Smooth muscle cell (in vitro differentiated cells): ENCODE measurements around the gene ACP5. TPM values are rescaled to one million over a fixed set of nuclear protein-coding genes. Genes with fewer than 3 reads are reported as not detected.

ENCODE experiments used
- DNase-seq: peaks from one replicate; lab custom pipeline; 2025; ENCODE audit not compliant: unreplicated experiment; lab: John Stamatoyannopoulos, UW
- H2AFZ ChIP-seq: fragments of 200-600 bp; sonication (generic); 2 replicates; pipeline ENCODE4 v1.6.0; 2016; ENCODE audit warnings: antibody characterized with exemption, low read depth, mild to moderate bottlenecking
- H3F3A ChIP-seq: fragments of 200-600 bp; sonication (generic); 2 replicates; pipeline ENCODE4 v1.6.0; 2017; ENCODE audit warnings: antibody characterized with exemption, low read depth
- H3K27ac ChIP-seq: fragments of 200-600 bp; sonication (generic); 2 replicates; pipeline ENCODE4 v1.5.1; 2016; ENCODE audit warnings: low read depth, mild to moderate bottlenecking
- H3K27me3 ChIP-seq: fragments of 200-600 bp; sonication (generic); 2 replicates; pipeline ENCODE4 v1.6.1; 2016; ENCODE audit warnings: low read depth, mild to moderate bottlenecking
- H3K36me3 ChIP-seq: fragments of 200-600 bp; sonication (generic); 2 replicates; pipeline ENCODE4 v1.5.1; 2016; ENCODE audit warnings: low read depth
- H3K4me1 ChIP-seq: fragments of 200-600 bp; sonication (generic); 2 replicates; pipeline ENCODE4 v1.5.1; 2016; ENCODE audit warnings: low read depth
- H3K4me2 ChIP-seq: fragments of 200-600 bp; sonication (generic); 2 replicates; pipeline ENCODE4 v1.6.0; 2016; ENCODE audit warnings: mild to moderate bottlenecking
- H3K4me3 ChIP-seq: fragments of 200-600 bp; sonication (generic); 2 replicates; pipeline ENCODE4 v1.5.1; 2016; ENCODE audit warnings: mild to moderate bottlenecking
- H3K79me2 ChIP-seq: fragments of 200-600 bp; sonication (generic); 2 replicates; pipeline ENCODE4 v1.6.0; 2016; ENCODE audit warnings: low read depth, mild to moderate bottlenecking
- H3K9ac ChIP-seq: fragments of 200-600 bp; sonication (generic); 2 replicates; pipeline ENCODE4 v1.6.0; 2016; ENCODE audit warnings: low read depth
- H3K9me3 ChIP-seq: fragments of 200-600 bp; sonication (generic); replicated peaks from 2 replicates; pipeline ENCODE4 v1.5.1; 2016; ENCODE audit warnings: low read depth
- H4K20me1 ChIP-seq: fragments of 200-600 bp; sonication (generic); 2 replicates; pipeline ENCODE4 v1.6.0; 2016; ENCODE audit warnings: low read depth
- CTCF ChIP-seq: fragments of 200-600 bp; sonication (generic); IDR thresholded peaks from 2 replicates; pipeline ENCODE4 v1.5.1; 2017; ENCODE audit warnings: borderline replicate concordance, mild to moderate bottlenecking, antibody characterized with exemption; ENCODE audit not compliant: insufficient read depth, poor library complexity, severe bottlenecking
- WGBS: methylation state at CpG from one replicate; pipeline ENCODE4 v1.1.7; 2016; ENCODE audit warnings: low lambda C conversion rate; 5-methylcytosine and 5-hydroxymethylcytosine counted together
- polyA plus RNA-seq: library from polyadenylated mRNA; unstranded; fragments of >200 nt; fragmentation: Nextera tagmentation; extraction: Ambion mirVana; gene quantifications from 2 replicates; pipeline ENCODE4 v1.2.1, GENCODE V29; 2016
- total RNA-seq: library from RNA; depleted of rRNA; stranded (reverse); fragments of >200 nt; gene quantifications from 2 replicates; pipeline ENCODE4 v1.2.3, GENCODE V29; 2014

Gene ACP5
- total and polyA plus RNA-seq, 2 experiments from 2014 or later, result 1.9 TPM

GRCh38 chr19:11555246-11555645, 22.2 kb downstream of the ACP5 start:
- Histone ChIP-seq H3K9ac (no peak overlapping the region), H2AFZ (no peak overlapping the region), H3K4me1 (peaks cover 6% of the 10 kb centered on the region), H3K27me3 (no peaks in the 10 kb centered on the region), H3F3A (no peaks in the 10 kb centered on the region), H3K9me3 (no peaks in the 10 kb centered on the region), H3K27ac (no peak overlapping the region), H3K4me3 (no peak overlapping the region), H4K20me1 (peaks cover 31% of the 10 kb centered on the region), H3K4me2 (no peak overlapping the region), H3K79me2 (peaks cover 26% of the 10 kb centered on the region), H3K36me3 (no peaks in the 10 kb centered on the region)
- no peak for TF ChIP-seq CTCF
- WGBS, result 98% methylated on average over 6 of the region's 6 CpGs
- DNase-seq, result no peak

DNA sequence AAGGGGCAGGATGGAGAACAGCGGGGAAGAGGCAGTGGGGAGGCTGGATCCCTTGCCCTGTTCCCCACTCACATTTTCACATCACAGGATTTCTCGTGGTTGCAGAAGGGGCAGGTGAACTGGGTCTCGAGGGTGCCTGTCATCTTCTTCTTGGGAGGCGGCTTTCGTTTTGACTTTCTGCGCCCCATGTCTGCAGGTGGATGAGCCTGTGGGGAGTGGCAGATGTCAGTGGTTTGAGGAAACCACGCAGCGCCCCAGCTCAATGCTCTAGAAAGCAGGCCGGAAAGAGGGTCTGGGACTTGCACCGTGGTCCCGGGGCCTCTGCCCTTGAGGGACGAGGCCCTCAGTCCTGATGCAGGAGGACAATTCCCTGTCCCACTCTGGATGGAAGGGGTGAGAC, 23.3 kb downstream of the ACP5 start:
- Histone ChIP-seq H3K4me1 (peaks cover 6% of the 10 kb centered on the region), H2AFZ (no peak overlapping the region), H3K27me3 (no peaks in the 10 kb centered on the region), H3K27ac (no peak overlapping the region), H3K79me2 (peaks cover 26% of the 10 kb centered on the region), H3K9me3 (no peaks in the 10 kb centered on the region), H3K9ac (no peak overlapping the region), H3F3A (no peaks in the 10 kb centered on the region), H3K4me3 (no peak overlapping the region), H3K36me3 (no peaks in the 10 kb centered on the region), H4K20me1 (peaks cover 31% of the 10 kb centered on the region), H3K4me2 (no peak overlapping the region)
- TF ChIP-seq CTCF, result no peak
- DNase-seq, result no peak
- 97% methylated on average over 12 of the region's 12 CpGs for WGBS

GRCh38 chr19:11552666-11553372, 24.6 kb downstream of the ACP5 start:
- TF ChIP-seq CTCF, result no peak
- H3F3A ChIP-seq, result no peaks in the 10 kb centered on the region
- no peak overlapping the region for H3K4me3 ChIP-seq
- peaks cover under 1% of the 10 kb centered on the region for H3K4me1 ChIP-seq
- 93% methylated on average over 20 of the region's 20 CpGs for WGBS
- no peaks in the 10 kb centered on the region for H3K9me3 ChIP-seq
- H3K36me3 ChIP-seq, result no peaks in the 10 kb centered on the region
- H2AFZ ChIP-seq, result no peak overlapping the region
- H3K79me2 ChIP-seq, result peaks cover 15% of the 10 kb centered on the region
- H3K27ac ChIP-seq, result no peak overlapping the region
- no peaks in the 10 kb centered on the region for H3K27me3 ChIP-seq
- no peak overlapping the region for H3K4me2 ChIP-seq
- peaks cover 25% of the 10 kb centered on the region for H4K20me1 ChIP-seq
- H3K9ac ChIP-seq, result no peak overlapping the region
- DNase-seq, result no peak
